GM12865 (cell line): Measurements from ENCODE around the gene ALX4.

Experiments
- DNase-seq: peaks from one replicate; pipeline ENCODE4 v3.0.0; 2010; ENCODE audit warnings: low read depth
- H3K4me3 ChIP-seq: 2 replicates; pipeline ENCODE4 v1.5.1; 2011; ENCODE audit warnings: mild to moderate bottlenecking, low read depth, low read length, control low read depth
- CTCF ChIP-seq: IDR thresholded peaks from 2 replicates; pipeline ENCODE4 v1.5.1; 2011; ENCODE audit warnings: low read length, control low read depth, low read depth, inconsistent platforms; ENCODE audit not compliant: insufficient read depth; ENCODE audit errors: missing control alignments

Gene ALX4

GRCh38 chr11:44344423-44344820 lies 34.5 kb upstream of the ALX4 start:
- DNase-seq = no peak
- no peak for TF ChIP-seq CTCF
- no peak overlapping the region for H3K4me3 ChIP-seq

GRCh38 chr11:44343778-44344422 lies 34.0 kb upstream of the ALX4 start:
- no peak for TF ChIP-seq CTCF

GRCh38 chr11:44342616-44343015 lies 32.7 kb upstream of the ALX4 start:
- no peak for TF ChIP-seq CTCF
- DNase-seq = no peak
- no peak overlapping the region for H3K4me3 ChIP-seq

More at GRCh38 chr11:44343778-44344422, 34.0 kb upstream of the ALX4 start:
- H3K4me3 ChIP-seq = no peak overlapping the region
- no peak for DNase-seq

GRCh38 chr11:44340656-44341055 lies 30.7 kb upstream of the ALX4 start:
- no peak for TF ChIP-seq CTCF
- DNase-seq = no peak
- no peak overlapping the region for H3K4me3 ChIP-seq

- no peak overlapping the region for H3K4me3 ChIP-seq
- no peak for TF ChIP-seq CTCF
- no peak for DNase-seq
Observed at GRCh38 chr11:44339530-44339883, 29.6 kb upstream of the ALX4 start.

GRCh38 chr11:44338698-44339529 lies 29.0 kb upstream of the ALX4 start:
- TF ChIP-seq CTCF = no peak
- no peak overlapping the region for H3K4me3 ChIP-seq
- no peak for DNase-seq
